HUES6 (cell line): ENCODE data around the gene NBPF19.
"Not testable (repeated sequence)": the region's sequence is repeated elsewhere in the genome, so short reads cannot be mapped to it uniquely, and the experiment has no call there.

ENCODE experiments used
- H3K27ac ChIP-seq: 2 replicates; pipeline ENCODE4 v1.7.0; 2013; ENCODE audit warnings: low read depth, mild to moderate bottlenecking, low read length, inconsistent platforms
- H3K27me3 ChIP-seq: 2 replicates; pipeline ENCODE4 v1.6.1; 2013; ENCODE audit warnings: low read length; ENCODE audit not compliant: control insufficient read depth, insufficient read depth
- H3K36me3 ChIP-seq: 2 replicates; pipeline ENCODE4 v1.6.1; 2013; ENCODE audit warnings: low read length; ENCODE audit not compliant: control insufficient read depth, insufficient read depth
- H3K4me1 ChIP-seq: 2 replicates; pipeline ENCODE4 v1.6.1; 2013; ENCODE audit warnings: low read length; ENCODE audit not compliant: control insufficient read depth, insufficient read depth
- H3K4me3 ChIP-seq: 2 replicates; pipeline ENCODE4 v1.5.1; 2013; ENCODE audit warnings: low read depth, low read length
- H3K9ac ChIP-seq: one replicate; pipeline ENCODE4 v1.6.1; 2013; ENCODE audit warnings: mild to moderate bottlenecking, low read length
- H3K9me3 ChIP-seq: 2 replicates; pipeline ENCODE4 v1.6.1; 2013; ENCODE audit warnings: low read depth, low read length; ENCODE audit not compliant: control insufficient read depth, insufficient read depth

NBPF19 gene, protein sequence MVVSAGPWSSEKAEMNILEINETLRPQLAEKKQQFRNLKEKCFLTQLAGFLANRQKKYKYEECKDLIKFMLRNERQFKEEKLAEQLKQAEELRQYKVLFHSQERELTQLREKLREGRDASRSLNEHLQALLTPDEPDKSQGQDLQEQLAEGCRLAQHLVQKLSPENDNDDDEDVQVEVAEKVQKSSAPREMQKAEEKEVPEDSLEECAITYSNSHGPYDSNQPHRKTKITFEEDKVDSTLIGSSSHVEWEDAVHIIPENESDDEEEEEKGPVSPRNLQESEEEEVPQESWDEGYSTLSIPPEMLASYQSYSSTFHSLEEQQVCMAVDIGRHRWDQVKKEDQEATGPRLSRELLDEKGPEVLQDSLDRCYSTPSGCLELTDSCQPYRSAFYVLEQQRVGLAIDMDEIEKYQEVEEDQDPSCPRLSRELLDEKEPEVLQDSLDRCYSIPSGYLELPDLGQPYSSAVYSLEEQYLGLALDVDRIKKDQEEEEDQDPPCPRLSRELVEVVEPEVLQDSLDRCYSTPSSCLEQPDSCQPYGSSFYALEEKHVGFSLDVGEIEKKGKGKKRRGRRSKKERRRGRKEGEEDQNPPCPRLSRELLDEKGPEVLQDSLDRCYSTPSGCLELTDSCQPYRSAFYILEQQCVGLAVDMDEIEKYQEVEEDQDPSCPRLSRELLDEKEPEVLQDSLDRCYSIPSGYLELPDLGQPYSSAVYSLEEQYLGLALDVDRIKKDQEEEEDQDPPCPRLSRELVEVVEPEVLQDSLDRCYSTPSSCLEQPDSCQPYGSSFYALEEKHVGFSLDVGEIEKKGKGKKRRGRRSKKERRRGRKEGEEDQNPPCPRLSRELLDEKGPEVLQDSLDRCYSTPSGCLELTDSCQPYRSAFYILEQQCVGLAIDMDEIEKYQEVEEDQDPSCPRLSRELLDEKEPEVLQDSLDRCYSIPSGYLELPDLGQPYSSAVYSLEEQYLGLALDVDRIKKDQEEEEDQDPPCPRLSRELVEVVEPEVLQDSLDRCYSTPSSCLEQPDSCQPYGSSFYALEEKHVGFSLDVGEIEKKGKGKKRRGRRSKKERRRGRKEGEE (N-terminal part only)

DNA sequence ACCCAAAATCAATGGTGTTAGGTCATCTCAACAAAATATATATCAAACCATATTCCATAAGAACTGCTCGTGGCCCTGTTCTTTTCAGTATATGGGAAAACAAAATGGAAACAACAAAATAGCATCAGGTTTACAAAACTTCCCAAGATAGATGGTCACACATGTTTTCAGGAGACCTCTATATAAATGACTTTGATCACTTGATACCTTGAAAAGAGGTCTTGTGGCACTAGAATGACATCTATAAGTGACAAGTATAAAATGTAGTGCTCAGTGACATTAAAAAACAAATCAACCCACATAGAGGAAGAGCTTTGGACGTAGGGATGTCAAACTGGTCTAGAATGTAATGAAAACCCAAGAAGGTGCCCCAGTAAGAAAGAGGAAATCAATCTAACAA is at the start of gene NBPF19:
Gene NBPF19 (plus strand): TSS at position 301 of the 400 bp plus-strand sequence. CDS start 888 bp downstream, outside the sequence.
- H3K4me1 ChIP-seq, H3K36me3 ChIP-seq, H3K27ac ChIP-seq, H3K27me3 ChIP-seq, H3K9me3 ChIP-seq, H3K9ac ChIP-seq, H3K4me3 ChIP-seq: not testable (repeated sequence)

- not testable (repeated sequence) for H3K27ac ChIP-seq, H3K4me1 ChIP-seq, H3K9ac ChIP-seq, H3K36me3 ChIP-seq, H3K9me3 ChIP-seq, H3K27me3 ChIP-seq, H3K4me3 ChIP-seq
These were observed 46.5 kb upstream of the NBPF19 start for GRCh38 chr1:149428317-149428716.

- H3K4me3 ChIP-seq, H3K36me3 ChIP-seq, H3K27ac ChIP-seq, H3K9ac ChIP-seq, H3K27me3 ChIP-seq, H3K9me3 ChIP-seq, H3K4me1 ChIP-seq: not testable (repeated sequence)
These were observed 29.4 kb upstream of the NBPF19 start for GRCh38 chr1:149445451-149445850.

GRCh38 chr1:149452196-149452595 is 22.6 kb upstream of the NBPF19 start:
- H3K27me3 ChIP-seq, H3K9me3 ChIP-seq, H3K27ac ChIP-seq, H3K4me3 ChIP-seq, H3K4me1 ChIP-seq, H3K9ac ChIP-seq, H3K36me3 ChIP-seq: not testable (repeated sequence)

GRCh38 chr1:149452652-149453051 is 22.2 kb upstream of the NBPF19 start:
- H3K27me3 ChIP-seq, H3K4me3 ChIP-seq, H3K4me1 ChIP-seq, H3K9me3 ChIP-seq, H3K36me3 ChIP-seq, H3K9ac ChIP-seq, H3K27ac ChIP-seq: not testable (repeated sequence)

DNA sequence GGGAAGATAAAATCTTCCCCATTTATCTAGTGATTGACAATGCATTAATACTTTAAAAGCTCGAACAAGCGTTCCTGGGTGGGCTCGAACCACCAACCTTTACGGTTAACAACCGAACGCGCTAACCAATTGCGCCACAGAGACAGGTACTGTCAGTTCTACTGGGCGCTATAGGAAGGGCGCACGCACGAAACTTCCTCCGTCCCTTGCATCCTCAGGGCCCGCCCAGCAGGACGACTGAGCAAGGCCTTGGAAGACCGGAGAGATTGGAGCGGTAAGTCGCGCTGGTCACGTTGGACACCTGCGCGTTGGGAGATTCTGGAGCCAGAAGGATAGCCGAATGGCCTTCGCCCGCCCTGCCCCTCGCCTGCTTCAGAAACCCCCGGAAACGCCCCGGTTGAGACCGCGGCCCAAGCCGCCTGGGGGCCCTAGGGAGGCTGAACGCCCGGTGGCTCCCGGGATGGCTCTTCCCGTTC is 83.5 kb downstream of the NBPF19 start:
- not testable (repeated sequence) for H3K4me1 ChIP-seq, H3K9me3 ChIP-seq, H3K27ac ChIP-seq, H3K27me3 ChIP-seq, H3K36me3 ChIP-seq, H3K9ac ChIP-seq
- H3K4me3 ChIP-seq = peak overlapping the region; percentile 53

- H3K4me1 ChIP-seq, H3K9ac ChIP-seq: not testable (repeated sequence)
These were observed 87.0 kb downstream of the NBPF19 start for GRCh38 chr1:149561806-149562205.

DNA sequence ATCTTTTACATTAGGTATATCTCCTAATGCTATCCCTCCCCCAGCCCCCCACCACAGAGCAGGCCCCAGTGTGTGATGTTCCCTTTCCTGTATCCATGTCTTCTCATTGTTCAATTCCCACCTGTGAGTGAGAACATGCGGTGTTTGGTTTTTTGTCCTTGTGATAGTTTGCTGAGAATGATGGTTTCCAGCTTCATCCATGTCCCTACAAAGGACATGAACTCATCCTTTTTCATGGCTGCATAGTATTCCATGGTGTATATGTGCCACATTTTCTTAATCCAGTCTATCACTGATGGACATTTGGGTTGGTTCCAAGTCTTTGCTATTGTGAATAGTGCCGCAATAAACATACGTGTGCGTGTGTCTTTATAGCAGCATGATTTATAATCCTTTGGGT is 90.6 kb downstream of the NBPF19 start:
- not testable (repeated sequence) for H3K36me3 ChIP-seq, H3K27ac ChIP-seq, H3K4me1 ChIP-seq, H3K27me3 ChIP-seq, H3K4me3 ChIP-seq, H3K9ac ChIP-seq, H3K9me3 ChIP-seq

More at GRCh38 chr1:149561806-149562205, 87.0 kb downstream of the NBPF19 start:
- H3K9me3 ChIP-seq, H3K27ac ChIP-seq, H3K4me3 ChIP-seq, H3K27me3 ChIP-seq, H3K36me3 ChIP-seq: not testable (repeated sequence)

DNA sequence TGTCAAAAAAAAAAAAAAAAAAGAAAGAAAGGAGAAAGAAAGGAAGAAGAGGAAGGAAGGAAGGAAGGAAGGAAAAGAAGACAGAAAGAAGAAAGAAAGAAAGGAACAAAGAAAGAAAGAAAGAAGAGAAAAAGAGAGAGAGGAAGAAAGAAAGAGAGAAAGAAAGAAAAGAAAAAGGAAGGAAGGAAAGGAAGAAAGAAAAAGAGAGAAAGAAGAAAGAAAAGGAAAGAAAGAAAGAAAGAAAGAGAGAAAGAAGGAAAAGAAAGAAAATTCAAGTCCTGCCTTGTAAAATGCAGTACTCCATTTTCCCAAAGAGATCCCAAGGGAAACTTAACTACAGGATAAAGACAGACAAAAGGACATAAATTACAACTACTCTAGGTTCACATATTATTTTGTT is 97.9 kb downstream of the NBPF19 start:
- not testable (repeated sequence) for H3K4me1 ChIP-seq, H3K27ac ChIP-seq, H3K9ac ChIP-seq, H3K36me3 ChIP-seq, H3K4me3 ChIP-seq, H3K9me3 ChIP-seq, H3K27me3 ChIP-seq

GRCh38 chr1:149585592-149585991 is 110.7 kb downstream of the NBPF19 start:
- H3K9me3 ChIP-seq, H3K4me3 ChIP-seq, H3K4me1 ChIP-seq, H3K9ac ChIP-seq, H3K36me3 ChIP-seq, H3K27ac ChIP-seq, H3K27me3 ChIP-seq: not testable (repeated sequence)
